NOMO-1 (cell line): ENCODE results near the gene PRKAA1.
"Not testable (repeated sequence)": the region's sequence is repeated elsewhere in the genome, so short reads cannot be mapped to it uniquely, and the experiment has no call there.

Experiments
- DNase-seq, 2 experiments: peaks; one replicate each; lab custom pipeline; 2025; ENCODE audit not compliant: unreplicated experiment in 2 of 2; lab: John Stamatoyannopoulos, UW

PRKAA1 gene

DNA sequence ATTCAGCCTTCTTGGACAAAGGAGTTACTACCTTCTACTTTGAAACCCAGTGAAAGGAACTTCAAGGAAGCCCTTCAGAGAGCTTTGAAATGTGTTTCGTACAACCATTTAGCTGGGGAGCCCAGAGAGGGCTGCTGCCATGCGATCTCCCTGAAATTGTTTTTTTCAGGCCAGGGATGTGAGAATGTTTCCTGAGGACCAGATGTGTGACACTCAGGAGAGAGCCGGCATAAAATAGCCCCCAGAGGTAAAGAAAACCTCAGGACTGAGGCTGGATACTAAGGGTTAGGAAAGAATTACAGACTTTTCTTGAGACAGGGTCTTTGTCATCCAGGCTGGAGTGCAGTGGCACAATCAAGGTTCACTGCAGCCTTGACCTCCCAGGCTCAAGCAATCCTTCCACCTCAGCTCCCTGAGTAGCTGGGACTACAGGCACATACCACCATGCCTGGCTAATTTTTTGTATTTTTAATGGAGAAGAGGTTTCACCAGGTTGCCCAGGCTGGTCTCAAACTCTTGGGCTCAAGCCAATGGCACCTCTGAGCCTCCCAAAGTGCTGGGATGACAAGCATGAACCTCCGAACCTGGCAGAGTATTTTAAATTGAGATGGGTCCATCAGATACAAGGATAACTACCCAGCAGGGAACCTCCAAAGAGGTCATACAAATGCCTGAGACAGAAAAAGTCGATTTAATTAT lies 28.5 kb upstream of the PRKAA1 start:
- no peak for DNase-seq

DNA sequence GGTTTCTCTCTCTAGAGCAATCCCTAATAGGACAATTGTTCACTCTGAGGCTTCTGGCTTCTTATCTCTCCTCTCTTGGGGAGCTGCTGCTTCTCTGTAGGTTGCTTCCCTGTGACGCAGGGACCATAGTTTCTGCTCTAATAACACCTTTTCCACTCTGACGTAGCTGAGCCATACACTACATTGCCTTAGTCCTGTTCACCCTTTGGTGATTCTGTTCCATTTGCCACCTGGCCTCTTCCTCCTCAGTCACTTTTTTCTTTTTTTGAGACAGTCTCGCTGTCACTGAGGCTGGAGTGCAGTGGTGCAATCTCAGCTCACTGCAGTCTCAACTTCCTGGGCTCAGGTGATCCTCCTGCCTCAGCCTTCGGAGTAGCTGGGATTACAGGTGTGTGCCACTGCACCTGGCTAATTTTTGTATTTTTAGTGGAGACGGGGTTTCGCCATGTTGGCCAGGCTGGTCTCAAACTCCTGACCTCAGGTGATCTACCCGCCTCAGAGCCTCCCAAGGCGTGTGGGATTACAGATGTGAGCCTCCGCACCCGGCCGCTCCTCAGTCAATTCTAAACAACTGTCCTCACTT lies 27.4 kb upstream of the PRKAA1 start:
- not testable (repeated sequence) for DNase-seq

DNA sequence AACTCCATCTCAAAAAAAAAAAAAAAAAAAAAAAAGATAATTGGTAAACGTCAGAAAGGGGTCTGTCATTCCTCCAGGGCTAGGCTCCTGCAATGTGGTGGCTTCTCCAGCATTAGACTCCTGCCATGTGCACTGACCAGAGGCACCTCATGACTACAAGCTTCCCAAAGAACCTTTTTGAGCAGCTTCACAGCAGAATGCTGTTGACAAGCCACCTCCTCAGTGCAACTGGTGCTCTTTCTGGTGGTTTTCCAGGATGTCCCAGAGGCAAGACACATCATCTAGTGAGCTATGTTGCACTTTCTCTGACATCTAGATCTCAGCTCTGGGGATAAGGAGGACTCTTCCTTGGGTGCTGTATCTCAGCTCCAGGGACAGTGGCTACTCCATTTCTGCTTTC lies 25.3 kb upstream of the PRKAA1 start:
- no peak for DNase-seq

DNA sequence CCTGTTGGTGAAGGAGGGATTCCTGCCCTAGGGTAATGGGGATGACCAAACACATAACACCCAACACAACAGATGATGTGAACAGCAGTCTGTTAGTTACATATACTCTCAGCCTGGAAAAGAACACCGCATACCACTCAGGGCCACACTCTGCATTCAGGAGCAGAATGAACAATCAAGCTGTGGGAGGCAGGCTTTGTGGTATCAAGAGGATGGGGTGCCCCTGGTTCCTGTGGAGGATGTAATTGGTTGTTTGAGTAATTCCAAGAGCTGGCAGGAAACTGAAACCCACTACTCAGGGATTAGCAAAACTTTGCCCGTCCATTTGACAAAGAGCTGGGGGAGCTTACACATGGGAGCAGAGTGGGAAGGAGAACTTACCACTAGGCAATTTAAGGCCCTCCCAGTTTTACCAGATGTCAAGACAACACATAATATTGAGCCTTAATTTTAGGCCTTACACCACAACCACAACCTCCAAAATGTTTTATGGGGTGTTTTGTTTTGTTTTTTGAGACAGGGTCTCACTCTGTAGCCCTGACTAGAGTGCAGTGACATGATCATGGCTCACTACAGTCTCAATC lies 15.6 kb upstream of the PRKAA1 start:
- DNase-seq = no peak

DNA sequence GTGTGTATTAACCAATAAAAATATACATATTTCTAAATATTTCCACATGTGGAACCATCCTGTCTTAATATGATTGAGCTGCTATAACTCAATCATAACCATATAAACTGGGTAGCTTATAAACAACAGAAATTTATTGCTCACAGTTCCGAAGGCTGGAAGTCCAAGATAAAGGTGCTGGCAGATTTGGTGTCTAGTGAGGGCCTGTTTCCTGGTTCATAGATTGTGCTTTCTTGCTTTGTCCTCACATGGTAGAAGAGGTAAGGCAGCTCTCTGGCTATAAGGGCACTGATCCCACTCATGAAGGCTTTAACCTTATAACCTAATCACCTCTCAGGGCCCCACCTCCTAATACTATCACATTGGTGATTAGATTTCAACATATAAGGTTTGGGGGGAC lies 14.0 kb upstream of the PRKAA1 start:
- DNase-seq = no peak

DNA sequence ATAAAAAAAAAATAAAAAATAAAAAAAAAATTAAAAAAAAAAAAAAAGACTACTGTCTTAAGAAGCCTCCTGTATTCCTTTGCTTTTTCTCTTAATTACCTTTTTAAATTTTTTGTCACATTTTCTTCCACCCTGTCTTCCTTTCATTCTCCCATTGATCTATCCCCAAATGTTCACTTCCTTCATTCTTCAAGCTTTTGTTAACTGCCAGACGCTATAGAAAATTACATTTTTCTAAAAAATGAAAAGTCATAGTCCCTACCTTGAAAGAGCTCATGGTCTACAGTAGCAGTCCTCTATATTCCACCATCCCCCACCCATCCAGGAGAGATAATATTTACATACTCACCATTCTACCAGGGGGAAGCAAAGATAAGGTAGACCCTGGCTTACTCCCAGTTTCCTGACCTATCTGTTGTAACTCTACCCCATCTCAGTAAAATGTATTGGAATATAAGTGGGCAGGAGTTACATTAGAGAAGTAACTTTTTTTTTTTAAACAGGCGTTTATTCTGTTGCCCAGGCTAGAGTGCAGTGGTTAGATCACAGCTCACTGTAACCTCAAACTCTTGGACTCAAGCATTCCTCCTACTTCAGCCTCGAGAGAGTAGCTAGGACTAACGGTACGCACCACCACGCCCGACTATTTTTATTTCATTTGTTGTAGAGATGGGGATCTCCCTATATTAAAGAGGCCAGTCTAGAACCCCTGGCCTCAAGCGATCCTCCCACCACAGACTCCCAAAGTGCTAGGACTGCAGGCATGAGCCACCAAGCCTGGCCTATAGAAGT lies 3.8 kb upstream of the PRKAA1 start:
- DNase-seq = no peak

DNA sequence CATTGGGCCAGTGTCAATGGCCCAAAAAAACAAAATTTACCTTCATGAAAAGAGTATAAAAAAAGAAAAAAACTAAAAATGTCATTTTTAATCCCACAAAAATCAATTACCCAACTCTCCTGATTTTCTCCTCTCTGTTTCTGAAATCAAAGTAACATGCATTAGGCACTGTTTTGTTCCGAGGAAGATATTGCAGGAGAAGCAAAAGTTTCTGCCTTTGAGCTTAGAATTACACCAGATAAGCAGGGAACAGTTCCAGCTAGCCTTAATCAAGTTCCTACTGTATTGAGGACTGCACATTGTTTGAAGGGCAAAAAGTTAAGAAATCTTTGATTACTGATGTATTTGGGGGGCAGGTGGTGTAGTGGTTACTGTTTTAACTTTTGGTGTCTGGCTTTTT lies 1.1 kb upstream of the PRKAA1 start:
- DNase-seq = no peak

DNA sequence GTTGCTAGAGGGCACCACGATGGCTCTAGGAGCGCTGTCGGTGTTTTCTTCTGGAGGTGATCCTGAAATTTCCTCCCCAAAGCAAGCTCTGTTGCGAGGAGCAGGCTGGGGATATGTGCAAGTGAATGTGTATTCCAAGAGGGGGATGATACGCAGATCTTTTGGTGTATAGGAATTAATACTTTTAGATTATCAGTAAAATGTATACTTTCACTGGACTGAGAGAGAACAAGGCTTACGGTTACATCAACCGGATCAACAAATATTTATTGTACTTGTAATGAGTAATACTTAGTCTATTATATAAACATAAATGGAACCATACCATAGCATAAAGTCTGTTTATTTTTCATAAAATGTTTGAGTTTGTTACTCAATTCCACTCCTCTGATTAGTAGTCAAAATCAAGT lies 632 bp upstream of the PRKAA1 start:
- DNase-seq = no peak

DNA sequence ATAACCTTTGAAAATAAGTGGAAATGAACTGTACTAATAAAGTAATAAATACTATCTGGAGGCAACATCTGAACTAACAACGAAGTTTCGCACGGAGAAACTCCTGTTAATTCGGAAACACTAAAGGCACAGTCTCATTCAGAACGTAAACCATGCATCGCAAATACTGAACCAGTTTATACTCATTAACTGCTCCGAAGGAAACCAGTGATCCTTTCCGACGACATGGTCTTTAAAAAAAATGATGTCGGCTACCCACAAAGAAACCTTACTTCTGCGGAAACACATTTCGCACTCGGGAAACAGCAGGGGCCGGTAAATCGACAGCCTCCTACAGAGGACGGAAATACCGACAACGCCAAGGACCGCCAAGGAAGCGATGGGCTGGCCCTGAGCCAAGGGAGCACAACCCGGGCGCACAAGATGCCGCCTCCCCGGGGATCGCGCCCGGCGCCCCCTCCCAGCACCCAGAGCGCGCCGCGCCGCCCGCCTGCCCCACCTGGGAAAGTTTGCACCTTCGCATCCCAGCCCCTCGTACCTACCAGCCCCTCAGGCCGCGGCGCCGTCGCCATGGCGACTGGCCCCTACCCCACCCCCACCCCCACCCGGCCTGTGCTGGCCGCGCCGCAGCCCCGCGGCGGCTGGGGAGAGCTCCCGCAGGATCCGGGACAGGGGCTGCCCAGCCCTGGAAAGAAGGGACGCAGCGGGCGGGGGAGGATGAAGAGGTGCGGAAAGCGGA lies 732 bp downstream of the PRKAA1 start:
- DNase-seq = peak; percentile 66 to 73

DNA sequence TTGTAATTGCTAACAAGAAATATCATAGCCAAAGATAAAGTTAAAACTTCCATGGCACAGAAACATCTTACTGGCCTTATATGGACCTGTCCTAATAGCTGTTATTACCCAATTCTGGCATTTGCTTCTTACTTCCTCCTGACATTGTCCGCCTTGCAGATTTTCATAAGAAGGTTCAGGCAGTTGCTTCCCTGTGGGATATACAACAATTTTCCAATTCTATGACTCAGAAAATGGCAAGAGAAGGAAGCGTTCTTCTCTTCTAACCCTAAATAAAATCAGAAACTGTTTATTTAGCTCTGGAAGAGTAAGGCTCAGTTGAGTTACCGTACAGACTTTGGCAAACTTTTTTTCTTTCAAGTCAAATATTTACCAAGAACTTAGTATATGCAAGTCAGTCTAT lies 1.7 kb downstream of the PRKAA1 start:
- DNase-seq = peak; percentile 47 to 77

DNA sequence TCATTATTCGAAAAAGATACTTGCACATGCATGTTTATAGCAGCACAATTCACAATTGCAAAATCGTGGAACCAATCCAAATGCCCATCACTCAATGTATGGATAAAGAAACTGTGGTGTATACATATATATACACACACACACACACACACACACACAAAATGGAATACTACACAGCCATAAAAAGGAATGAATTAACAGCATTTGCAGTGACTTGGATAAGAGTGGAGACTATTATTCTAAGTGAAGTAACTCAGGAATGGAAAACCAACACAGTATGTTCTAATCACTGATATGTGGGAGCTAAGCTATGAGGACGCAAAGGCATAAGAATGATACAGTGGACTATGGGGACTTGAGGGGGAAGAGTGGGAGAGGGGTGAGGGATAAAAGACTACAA lies 3.3 kb downstream of the PRKAA1 start:
- DNase-seq = not testable (repeated sequence)

DNA sequence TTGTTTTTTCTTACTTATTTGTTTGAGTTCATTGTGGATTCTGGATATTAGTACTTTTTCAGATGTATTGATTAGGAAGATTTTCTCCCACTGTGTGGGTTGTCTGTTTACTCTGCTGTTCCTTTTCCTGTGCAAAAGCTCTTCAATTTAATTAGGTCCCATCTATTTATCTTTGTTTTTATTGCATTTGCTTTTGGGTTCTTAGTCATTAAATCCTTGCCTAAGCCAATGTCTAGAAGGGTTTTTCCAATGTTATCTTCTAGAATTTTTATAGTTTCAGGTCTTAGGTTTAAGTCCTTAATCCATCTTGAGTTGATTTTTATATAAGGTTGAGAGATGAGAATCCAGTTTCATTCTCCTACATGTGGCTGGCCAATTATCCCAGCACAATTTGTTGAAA lies 3.8 kb downstream of the PRKAA1 start:
- not testable (repeated sequence) for DNase-seq

DNA sequence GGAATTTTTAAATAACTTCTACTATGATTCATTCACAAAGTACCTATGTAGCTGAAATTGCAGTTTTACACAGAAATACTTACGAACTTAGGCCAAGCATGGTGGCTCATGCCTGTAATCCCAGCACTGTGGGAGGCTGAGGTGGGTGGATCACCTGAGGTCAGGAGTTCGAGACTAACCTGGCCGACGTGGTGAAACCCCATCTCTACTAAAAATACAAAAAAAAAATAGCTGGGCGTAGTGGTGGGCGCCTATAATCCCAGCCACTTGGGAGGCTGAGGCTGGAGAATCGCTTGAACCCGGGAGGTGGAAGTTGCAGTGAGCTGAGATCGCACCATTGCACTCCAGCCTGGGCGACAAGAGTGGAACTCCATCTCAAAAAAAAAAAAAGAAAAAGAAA lies 5.5 kb downstream of the PRKAA1 start:
- DNase-seq = not testable (repeated sequence)

DNA sequence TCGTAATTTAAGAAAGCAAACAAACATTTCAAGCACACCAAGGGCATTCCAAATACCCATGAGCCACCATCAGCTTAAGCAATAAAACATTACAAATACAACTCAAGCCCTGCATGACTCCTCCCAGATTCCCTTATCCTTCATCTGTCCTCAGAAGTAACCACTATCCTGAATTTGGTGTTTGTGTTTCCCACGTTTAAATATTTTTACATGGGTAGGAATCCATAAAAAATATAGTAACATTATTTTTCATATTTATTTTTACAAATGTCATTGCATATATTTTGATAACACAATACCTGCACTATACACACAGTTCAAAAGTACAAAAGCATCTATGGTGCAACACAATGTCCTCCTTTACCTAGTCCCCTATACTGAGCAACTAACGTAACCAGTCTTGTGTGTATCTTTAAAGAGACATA lies 6.4 kb downstream of the PRKAA1 start:
- no peak for DNase-seq

DNA sequence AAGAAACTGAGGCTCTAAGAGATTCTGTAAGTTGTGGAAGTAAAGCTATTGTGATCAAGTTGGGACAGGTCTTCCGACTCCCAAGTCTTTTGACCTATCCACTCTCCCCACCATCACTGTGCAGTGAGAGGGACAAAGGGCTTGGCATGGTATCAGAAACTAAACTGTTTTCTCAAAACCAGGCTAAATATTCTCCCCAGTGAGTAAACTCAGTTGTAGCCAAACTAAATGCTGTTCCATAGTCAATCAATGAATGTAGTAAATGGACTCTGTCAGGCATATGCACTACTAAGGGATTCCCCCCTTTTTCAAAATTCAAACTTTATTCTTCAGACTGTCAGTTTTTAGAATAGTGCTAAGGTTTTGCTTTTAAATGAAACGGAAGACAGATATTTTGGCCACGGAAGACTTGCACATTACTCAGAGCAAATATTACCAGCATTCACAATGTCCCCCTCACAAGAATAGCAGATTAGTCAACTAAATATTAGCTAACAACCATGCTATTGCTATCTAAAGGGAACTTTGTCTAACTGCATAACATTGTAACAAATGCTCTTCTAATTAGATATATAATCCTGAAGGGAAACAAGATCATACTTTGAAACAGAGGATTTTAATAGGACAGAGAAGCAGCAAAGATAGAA lies 7.1 kb downstream of the PRKAA1 start:
- DNase-seq = no peak

DNA sequence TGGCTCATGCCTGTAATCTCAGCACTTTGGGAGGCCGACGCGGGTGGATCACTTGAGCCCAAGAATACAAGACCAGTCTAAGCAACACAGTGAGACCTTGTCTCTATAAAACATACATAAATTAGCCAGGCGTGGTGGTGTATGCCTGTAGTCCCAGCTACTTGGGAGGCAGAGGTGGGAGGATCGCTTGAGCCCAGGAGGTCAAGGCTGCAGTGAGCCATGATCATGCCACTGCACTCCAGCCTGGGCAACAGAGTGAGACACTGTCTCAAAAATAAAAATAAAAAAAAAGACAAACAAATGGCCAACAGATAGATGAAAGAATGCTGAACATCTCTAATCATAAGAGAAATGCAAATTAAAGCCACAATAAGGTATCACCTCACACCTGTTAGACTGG lies 9.2 kb downstream of the PRKAA1 start:
- DNase-seq = not testable (repeated sequence)

DNA sequence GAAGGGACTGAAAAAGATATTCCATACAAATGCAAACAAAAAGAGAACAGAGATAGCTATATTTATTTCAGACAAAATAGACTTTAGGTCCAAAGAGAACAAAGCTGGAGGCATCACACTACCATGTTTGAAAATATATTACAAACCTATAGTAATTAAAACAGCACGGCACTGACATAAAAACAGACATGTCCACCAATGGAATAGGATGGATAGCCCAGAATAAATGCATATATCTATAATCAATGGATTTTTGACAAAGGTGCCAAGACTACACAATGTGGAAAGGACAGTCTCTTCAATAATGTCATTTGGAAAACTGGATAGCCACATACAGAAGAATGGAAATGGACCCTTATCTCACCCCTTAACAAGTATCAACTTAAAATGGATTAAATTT lies 10.2 kb downstream of the PRKAA1 start:
- DNase-seq = no peak

DNA sequence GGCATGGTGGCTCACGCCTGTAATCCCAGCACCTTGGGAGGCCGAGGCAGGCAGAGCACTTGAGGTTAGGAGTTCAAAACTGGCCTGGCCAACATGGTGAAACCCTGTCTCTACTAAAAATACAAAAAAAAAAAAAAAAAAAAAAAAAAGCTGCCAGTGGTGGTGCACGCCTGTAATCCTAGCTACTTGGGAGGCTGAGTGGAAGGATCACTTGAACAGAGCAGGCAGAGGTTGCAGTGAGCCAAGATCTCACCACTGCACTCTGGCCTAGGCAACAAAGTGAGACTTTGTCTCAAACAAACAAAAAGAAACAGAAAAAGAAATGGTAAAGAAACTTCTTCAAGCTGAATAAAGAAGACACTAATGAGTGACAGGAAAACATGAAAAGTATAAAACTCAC lies 11.5 kb downstream of the PRKAA1 start:
- DNase-seq = not testable (repeated sequence)

DNA sequence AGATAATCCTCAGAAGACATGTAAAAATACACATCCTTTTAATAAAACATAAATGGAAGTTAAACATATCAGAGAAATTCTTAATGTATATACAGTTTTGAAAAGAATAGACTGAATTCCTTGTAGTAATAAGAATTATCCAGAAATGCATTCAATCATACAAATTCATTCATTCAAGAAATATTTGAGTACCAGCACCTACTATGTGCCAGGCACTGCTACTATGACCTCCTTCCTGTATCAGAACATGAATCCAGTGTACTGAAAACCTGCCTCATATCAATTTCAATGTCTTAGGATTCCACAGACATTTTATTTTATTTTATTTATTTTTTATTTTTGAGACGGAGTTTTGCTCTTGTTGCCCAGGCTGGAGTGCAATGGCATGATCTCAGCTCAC lies 13.3 kb downstream of the PRKAA1 start:
- no peak for DNase-seq

DNA sequence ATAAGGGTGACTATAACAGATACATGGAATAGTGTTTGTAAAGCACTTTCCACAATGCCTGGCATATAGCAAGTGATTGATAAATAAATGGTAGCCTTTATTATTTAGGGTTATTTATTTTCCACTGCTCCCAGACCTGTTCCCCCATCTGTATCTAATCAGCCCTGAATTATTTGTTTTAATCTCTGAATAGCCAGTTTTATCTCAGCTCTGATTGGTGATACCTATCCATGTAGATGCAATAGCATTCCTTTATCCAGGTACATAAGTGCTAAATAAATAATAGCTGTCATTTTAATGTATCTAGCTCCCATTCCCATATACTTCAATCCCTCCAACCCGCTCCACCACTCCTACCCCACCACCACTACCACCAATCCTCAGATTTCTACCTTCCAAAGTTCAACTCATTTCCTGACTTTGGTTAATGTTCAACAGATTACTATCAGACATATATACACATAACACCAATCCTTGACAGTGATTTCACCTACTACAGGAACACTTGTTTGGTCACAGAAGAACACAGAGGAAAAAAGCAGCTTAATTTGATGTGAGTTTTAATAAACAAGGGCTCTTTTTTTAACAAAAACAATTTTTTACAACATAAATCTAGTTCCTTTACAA lies 14.0 kb downstream of the PRKAA1 start:
- DNase-seq = no peak
